Left hindlimb (tissue), 1 donor: Measurements from ENCODE around the gene PKDREJ.

Source experiments
- DNase-seq: peaks from one replicate; pipeline ENCODE4 v3.0.0-alpha.2; 2018

PKDREJ gene

DNA sequence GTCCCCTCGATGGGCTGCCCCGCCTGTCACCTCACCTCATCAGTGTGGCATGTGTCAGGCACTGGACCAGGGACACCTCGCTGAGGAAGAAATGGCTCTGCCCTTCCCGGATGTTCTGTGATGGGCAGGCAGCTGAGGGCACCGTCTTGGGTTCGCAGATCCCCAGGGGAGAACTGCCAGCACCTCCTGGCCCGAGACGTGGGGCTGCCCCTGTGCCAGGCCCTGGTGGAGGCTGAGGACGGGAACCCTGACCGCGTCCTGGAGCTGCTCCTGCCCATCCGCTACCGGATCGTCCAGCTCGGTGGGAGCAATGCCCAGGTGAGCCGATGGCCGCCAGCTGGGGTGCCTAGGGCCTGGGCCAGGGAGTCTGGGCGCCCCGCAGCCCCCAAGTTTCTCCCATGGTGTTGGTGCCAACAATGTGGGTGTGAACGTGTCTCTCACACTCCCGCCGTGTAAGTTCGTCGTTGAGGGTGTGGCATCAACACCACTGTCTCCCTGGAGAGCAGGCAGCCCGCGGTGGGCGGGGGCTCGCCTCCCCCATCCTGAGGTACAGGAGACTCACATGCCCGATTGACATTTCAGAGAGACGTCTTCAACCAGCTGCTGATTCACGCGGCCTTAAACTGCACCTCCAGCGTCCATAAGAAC is 26.2 kb upstream of the PKDREJ start:
- no peak for DNase-seq

DNA sequence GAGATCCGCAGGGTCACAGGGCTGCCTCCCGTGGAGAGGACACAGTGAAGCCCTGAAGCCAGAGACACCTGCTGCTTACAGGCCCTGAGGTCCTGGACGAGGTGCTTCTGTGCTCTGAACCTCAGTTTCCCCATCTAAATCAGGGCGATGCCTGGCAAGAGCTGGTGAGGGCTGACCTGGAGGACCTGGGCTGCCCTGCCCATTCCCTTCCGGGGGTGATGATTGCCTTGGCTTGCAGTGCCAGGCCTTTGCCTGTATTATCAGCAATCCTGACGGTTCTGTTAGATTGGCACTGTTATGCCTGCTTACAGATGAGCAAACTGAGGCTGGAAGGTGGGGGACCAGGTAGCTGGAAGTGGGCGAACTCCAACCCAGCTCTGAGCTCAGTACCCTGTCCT is 25.7 kb upstream of the PKDREJ start:
- DNase-seq, result no peak

DNA sequence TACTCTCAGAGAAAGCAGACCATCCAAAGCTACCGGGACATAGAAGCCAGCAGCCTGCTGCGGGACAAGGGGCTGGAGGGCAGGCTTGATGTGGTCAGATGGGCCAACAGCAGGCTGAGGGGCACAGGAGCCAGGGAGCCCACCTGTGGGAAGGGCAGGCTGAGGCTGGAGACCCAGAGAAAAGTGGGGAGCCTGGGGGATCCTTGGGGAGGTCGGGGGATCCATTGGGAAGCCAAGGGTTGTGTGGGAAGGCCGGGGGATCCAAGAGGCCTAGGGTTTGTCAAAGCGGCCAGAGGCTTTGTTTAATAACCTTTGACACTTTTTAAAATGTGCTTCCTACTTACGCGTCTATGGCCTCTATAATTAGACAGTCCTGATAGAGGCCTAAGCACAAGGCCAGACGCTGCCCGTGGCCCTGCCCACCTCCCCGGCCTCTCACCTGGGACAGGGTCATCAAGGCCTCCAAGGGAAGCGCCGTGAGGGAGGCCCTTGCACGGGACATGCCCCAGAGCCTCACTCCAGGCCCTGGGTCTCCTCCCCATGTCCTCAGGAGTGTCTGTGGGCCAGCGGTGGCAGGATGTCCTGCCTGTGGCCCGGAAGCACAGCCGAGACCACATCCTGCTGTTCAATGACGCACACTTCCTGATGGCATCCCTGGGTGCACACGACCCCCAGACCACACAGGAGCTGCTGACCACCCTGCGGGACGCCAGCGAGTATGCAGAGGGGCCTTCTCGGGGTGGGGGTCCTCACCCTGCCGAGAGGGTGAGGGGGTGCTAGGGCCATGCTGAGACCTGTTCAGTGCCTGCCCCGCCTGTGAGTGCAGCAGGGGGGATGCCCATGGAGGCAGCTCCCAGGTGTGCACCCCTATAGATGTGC is 25.0 kb upstream of the PKDREJ start:
- DNase-seq, result no peak

DNA sequence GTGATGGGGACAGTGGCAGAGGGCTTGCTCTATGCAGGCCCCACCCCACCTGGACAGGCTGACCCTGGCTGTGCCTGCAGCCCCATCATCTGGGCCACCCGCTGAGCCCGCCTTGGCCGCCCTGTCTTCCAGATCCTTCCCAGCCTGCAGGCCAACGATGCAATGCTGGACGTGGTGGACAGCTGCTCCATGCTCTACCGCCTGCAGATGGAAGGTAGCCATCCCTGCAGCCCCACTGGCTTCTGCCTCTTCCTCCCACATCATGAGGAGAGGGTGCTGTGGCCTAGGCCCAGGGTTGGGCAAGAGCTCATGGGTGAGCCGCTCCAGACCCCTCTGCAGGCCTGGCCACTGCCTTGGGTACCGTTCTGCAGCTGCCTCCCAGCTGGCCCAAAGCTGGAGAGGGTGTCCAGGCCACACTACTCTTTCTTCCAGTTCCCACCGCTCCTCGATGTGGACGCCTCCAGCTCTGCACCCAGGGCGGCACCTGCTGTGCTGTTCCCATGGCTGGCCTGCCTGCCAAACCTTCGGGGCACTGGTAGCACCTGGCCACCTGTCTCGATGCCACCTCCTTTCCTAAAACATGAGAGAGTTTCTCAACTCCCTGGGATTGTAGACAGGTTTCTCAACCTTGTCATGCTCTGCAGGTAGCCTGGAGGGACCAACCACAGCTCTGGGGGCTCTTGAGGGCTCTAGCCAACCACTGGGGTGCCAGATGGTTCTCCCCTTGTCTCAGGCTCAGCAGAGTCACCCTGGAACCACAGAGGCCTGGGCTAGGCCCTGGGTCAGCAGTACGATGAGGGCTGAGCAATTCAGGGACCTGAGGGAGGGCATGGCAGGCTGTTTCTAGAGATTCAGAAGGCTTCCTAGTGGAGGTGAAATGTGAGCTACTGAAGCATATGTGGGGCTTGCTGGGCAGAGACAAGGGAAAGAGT is 24.1 kb upstream of the PKDREJ start:
- no peak for DNase-seq

DNA sequence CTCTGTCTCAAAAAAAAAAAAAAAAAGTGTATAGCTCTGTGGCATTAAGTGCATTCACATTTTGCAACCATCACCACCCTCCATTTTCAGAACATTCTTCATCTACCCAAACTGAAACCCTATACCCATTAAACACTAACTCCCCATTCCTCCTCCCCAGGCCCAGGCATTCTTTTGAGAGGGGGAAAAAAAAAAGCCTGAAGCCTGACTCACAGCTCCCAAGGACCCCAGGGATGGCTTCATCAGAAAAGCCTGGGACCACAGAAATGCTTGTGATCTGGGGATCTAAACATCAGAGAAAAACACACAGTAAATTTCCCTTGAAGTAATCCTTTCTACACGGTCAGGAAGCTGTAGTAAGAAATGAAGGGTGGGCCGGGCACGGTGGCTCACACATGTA is 22.9 kb upstream of the PKDREJ start:
- no peak for DNase-seq

DNA sequence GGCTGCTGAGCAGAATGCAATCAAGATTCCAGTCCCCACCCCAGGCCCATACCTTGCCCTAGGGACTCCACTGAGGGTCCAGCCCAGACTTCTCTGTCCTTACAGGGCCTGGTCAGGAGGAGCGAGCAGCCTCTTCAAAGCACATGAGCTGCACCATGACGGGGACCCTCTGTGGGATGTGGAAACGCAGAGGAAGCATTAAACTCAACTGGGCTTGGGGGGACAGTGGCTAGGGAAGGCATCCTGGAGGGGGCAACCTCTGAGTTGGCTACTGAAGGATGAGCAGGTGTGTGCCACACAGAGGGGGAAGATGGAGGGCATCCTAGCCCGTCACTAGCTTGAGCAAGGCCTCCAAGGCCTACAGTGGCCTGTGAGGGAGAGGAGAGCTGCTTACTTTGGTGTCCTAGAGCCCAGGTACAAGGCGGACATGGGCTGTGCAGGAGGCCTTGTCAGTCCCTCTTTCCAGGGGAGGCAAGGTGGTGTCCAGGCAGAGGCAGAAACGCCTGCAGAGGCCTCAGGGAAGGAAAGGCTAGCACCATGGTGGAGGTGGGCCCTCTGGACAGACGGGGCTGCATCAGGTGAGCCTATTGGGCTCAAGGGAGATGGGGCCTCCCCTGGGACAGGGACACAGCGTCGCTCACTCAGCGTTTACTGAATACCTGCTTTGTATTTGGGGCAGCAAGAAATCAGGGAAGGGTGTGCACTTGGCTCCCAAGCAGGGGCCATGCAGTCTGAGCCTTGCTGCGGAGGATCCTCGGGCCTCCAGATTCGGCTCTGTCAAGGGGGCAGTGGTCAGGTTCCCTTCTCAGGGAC is 18.9 kb upstream of the PKDREJ start:
- no peak for DNase-seq

DNA sequence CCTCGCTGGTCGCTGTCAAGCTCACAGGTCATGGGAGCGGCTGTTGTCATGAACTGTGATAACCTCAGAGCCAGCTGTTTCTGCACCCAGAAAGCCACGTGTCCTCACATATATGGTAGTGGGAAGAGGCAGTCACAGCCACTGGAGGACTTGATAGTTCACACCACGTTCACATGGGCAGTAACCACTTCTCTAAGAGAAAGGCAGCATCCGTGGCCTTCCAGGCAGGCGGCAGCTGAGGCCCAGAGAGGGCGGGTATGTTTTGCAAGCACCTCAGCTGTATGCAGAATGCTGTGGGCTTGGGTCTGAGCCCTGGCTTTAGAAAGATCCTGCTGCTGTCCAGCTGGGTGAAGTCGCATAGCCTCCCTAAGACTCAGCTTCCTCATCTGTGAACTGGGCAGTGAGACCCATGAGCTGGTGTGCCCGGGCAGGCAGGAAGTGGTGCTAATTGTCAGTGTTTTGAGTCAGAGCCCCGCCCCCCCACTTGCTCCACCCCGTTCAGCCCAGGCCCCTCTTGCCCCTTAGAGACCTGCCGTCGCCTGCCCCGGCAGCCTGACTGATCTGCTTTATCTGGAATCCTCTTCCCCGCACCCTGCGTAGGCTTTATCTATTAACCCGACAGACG is 18.0 kb upstream of the PKDREJ start:
- DNase-seq, result no peak

DNA sequence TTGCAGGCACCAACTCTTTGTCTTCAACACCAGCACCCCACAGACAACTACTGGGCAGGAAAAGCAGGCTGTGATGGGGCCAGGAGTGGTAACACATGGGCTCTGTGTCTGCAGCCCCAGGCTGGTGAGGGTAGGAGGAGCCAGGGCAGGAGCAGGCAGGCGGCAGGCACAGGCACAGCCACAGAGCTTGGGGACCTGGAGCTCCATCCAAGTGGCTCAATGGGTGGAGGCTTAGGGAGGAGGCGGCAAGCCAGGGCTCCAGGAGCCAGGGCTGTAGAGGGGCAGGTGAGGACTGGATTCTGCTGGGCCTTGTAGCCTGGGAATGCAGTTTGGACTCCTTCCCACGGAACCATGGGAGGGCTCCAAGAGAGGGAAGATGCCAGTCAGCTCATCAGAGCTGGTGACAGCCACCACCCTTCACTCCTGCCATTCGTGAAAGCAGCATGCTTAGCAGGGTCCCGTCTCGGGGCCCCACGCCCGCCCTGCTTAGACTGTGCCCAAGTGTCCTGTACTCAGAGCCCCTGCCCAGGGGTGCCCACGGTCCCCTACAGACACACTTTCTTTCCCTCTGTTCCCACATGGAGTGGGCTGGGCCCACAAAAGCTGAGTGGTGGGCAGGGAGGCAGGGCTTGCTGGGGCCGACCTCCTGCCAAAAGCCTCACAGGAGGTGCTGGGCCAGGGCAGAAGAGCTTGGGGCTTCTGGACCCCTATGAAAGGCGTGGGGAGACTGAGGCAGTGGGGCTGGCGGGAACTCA is 17.1 kb upstream of the PKDREJ start:
- DNase-seq, result no peak

DNA sequence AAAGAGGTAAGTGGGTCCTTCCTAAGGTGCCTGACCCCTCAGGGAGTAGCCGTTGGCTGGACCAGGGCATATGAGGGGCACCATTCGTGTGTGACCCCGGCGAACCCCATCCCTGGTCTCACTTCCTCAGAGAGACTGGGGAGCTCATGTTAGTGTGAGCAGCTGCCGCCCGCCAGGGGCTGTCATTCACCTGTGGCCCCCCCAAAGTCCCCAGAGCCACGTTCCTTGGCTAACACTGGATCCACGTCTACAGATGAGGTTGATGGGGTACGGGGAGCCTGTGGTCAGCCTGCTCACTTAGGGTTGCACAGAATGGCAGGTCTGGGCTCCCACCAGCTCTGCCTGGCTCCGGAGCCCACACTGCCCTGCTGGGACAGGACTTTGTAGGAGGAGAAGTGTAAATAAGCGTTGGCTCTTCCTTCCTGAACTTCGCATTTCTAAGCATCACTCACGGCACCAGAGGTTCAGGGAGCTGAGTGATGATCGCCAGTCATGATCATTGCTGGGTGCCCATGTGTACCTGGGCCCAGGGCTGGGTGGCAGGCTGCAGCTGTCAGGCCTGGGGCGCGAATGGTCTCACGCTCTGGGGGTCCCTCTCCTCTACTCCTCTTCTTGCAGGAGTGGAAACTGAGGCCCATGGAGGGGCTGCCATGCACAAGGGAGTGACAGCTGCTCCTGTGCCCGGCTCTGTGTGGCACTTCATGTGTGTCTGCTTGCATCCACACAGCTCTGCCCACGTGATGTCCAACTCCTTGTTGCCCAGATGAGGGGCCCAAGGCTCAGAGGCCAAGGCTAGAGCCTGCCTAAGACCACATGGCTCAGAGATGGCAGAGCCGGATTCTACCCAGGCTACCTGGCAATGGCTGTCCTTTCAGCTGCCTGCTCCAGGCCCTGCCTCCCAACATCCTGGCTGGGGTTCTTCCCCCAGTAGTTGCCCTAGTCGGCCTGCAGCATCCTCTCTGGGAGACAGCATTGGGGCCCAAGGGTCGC is 15.8 kb upstream of the PKDREJ start:
- no peak for DNase-seq

DNA sequence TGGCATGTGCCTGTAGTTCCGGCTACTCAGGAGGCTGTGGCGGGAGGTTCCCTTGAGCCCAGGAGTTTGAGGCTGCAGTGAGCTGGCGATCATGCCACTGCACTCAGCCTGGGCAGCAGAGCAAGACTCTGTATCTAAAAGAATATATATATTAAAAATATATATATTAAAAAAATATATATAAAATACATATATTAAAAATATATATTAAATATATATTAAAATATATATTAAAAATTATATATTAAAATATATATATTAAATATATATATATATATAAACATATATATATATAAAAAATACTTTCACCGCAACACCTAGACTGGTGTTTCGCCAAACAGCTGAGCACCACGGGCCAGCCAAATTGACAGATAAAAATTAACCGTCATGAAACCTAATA is 13.4 kb upstream of the PKDREJ start:
- DNase-seq, result no peak

DNA sequence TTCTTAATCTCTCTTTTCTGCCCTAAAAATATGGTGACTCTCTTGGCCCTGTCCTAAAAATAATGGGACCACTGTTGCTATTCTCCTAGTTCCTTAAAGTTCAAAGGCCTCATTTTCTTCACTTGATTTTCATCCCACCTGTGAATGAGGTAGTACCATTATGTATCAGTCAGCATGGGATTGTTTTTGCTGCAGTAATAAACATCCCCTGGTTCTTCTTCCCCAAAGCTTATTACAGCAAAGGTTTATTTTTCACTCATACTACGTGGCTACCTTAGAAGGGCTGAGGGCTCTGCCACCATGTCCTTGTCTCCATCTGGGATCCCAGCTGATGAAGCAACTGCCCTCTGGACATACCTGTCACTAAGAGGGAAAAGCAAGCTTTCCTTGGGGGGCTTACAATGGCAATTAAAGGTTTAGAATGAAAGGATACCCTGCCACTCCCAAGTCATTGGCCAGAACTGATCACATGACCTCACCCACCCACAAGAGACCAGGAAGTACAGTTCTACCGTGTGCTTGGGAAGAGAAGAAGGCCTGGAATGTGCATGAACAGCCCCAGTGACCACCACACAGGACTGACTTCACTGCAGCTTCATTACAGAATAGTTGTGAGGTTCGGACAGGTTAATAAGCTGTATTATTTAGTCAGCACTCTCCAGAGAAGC is 12.4 kb upstream of the PKDREJ start:
- DNase-seq, result no peak

DNA sequence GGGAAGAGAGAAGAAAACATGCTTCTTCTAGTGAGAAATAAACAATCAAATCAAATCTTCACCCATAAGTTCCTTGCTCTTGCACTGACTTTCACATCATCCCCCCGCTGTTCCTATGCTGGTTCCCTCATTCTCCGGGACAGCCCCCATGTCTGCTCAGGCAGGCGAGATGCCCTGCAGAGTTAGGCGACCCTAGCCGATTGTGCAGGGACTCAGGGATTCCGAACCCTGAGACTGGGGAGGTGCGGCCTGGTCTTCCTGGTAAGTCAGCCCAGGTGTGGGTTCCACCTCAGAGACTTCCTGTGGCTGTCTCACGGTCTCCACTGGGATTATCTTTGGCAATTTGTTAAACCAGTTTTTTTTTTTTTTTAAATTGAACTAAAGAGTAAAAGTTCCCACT is 11.2 kb upstream of the PKDREJ start:
- DNase-seq, result no peak

DNA sequence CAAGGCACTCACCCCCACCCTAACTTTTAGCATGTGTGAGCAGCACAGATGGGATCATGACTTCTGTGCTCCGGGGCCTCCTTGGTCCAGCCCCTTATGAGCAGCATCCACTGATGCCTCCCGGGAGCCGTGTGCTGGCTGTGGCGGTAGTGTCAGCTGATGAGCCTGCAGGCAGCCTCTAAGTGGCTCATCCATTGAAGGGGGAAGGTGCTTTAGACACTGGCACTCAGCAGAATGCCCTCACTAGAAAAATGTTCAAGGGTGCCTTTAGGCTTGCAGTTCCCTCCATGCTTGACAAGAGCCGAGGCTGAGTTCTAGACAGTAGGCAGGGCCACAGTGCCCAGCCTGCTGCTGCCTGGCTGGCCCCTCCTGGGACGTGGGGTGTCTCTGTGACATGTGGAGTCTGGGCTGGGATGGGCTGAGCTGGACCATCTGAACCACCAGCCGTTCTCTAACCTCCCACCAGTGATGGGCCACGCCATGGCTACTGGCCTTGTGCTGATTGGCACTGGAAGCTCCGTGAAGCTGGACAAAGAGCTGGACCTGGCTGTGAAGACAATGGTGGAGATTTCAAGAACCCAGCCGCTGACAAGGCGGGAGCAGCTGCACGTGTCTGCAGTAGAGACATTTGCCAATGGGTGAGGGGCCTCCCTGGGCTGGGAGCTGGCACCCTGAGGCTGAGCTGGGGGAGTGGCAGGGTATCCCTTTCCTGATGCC is 10.4 kb upstream of the PKDREJ start:
- DNase-seq, result no peak

DNA sequence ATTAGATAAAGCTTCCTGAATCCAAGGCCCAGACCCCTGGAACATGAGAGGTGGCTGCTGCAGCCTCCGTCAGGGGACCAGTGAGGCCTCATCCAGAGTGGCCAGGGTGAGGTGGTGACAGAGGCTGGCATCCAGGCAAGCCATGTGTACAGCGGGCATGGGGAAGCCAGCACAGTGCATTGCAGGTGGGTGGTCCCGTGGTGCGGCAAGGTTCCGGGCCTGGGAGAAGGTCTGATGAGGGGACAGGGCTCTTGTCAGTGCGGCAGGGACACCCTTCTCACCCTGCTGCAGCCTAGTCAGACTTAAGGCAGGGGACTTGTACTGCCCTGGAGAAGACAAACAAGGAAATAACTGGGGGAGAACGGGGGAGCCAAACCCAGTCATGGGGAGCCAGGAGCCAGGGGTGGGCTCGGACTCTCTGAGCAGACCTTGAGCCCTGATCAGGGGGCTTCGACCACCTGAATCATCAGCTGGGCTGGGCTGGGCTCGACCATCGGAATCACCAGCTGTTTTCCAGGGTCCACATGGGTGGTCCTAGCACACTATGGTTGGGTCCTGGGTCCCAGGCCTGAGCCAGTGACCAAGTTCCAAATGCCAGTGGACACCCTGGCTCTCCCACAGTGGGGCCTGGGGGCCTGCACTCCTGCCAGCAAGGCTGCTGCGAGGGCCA is 9.8 kb upstream of the PKDREJ start:
- no peak for DNase-seq

DNA sequence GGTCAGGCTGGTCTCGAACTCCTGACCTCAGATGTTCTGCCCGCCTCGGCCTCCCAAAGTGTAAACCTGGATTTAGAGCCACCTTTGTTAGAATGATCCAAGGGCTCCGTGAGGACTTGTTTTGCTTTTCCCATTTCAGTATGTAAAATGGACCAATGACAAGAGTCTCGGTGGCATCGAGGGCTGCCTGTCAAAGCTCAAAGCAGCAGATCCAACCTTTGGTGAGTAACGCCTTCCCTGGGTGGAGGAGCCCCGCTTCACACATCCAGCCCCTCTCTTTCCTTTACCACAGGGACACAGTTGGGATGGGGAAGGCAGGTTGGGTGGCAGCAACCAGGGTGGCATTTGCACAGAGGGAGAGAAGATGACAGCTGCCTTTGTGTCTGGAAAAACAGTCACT is 9.1 kb upstream of the PKDREJ start:
- DNase-seq, result no peak

DNA sequence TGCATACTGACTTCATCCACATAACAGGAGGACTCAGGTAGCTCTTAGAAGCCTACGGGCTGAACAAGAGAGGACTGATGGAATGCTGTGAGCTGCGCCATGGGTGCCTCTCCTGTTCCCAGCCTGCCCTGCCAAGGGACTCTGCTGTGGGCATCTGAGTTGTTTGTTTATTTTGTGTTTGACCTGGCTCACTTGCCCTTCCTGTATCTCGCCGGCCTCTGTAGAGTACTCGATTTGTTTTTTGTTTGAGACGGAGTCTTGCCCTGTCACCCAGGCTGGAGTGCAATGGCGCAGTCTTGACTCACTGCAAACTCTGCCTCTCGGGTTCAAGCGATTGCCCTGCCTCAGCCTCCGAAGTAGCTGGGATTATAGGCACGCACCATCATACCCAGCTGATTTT is 6.4 kb upstream of the PKDREJ start:
- no peak for DNase-seq

DNA sequence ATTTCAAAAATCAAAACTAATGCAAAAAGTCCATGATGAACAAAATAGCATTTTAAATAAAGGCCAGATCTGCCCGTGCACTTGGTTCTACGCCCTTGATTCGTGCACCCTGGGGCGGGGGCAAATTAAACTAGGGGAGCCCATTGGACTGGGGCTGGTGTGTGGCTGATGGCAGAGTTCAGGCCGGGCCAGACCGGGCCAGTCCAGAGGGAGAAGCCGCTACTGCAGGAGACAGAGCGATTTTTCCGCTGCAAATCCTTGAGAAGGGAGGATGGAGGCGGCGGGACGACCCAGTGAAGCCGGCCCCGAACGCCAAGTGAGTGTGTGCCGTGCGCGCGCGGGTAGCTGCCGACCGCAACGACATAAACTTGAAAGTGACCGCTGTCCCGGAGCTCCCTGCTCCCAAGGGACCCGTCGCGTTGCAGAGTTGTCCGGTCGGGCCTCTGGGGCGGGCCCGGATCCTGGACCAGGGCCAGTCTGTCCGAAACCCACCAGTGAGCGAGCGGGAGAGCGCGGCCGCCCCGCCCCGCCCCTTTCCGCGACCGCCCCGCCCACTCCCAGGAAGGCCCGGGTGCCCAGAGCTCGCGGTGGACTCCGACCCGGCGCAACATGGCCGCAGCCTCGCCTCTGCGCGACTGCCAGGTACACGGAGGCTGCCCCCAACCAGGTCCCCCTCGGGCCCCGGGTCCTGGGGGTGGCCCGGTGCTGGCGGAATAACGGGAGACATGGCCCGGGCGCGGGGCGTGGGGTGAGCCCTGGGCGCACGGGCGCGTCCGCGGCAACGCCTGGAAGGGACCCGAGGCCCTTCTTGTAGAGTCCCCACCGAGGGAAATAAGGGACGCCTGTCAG is 4.5 kb upstream of the PKDREJ start, which contains the start of gene TTC38:
TTC38 (plus strand) TSS at position 578 of the 849 bp plus-strand sequence; CDS start at position 610, 32 bp downstream.
- DNase-seq, result peak; percentile 93
